ENCODE results near the gene FBLN2. TPM values are rescaled to one million over a fixed set of nuclear protein-coding genes. Genes with fewer than 3 reads are reported as not detected.
"Not testable (repeated sequence)": the region's sequence is repeated elsewhere in the genome, so short reads cannot be mapped to it uniquely, and the experiment has no call there.

Gene FBLN2
- total RNA-seq, 1 experiment from 2014 or later: 0.05 TPM

DNA sequence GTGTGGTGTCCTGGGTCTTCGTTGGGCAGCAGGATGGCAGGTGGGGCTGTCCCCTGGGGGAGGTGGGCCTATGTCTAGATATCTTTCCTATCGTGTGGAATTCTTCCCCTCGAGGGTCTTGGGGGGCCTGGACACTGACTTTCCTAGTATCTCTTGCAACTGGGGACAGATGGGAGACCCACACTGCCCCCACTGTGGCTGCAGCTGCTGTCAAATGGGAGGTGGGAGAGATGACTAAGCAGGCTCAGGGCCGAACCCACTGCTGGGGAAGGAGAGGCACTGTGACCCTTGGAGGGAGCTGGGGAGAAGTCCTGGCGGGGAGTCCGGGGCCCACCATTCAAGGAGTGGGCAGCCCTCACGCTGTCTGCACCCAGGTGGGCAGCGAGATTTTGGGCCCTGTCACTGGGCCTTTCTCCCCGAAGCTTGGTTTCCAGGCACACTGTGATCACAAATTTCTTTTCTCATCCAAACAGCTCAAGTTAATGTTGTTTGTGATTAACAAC lies 2.9 kb upstream of the FBLN2 start:
- DNase-seq (ENCODE audit: low read depth): no peak

DNA sequence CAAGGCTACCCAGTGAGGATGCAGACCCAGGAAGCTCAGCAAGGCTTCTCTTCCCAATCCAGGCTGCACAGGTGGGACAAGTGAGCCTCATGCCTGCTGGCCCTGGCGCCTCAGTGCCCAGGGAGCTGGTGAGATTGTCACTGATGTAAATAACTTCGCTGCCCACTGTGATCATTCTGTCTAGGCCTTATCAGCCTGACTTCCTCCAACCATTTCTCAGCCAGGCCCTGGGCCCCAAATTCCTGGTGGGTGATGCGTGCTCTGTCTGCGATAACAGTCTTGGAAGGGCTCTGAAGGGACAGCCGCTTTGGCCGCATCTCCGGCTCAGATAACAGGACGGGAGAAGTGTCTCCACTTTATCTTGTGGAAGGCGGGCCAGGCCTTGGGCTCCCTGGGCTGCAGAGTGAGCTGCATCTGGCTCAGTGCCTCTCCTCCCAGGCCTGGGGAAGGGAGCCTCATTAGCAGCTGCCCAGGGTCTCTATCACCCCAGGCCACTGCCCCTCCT lies 2.2 kb upstream of the FBLN2 start:
- no peak for DNase-seq (ENCODE audit: low read depth)

DNA sequence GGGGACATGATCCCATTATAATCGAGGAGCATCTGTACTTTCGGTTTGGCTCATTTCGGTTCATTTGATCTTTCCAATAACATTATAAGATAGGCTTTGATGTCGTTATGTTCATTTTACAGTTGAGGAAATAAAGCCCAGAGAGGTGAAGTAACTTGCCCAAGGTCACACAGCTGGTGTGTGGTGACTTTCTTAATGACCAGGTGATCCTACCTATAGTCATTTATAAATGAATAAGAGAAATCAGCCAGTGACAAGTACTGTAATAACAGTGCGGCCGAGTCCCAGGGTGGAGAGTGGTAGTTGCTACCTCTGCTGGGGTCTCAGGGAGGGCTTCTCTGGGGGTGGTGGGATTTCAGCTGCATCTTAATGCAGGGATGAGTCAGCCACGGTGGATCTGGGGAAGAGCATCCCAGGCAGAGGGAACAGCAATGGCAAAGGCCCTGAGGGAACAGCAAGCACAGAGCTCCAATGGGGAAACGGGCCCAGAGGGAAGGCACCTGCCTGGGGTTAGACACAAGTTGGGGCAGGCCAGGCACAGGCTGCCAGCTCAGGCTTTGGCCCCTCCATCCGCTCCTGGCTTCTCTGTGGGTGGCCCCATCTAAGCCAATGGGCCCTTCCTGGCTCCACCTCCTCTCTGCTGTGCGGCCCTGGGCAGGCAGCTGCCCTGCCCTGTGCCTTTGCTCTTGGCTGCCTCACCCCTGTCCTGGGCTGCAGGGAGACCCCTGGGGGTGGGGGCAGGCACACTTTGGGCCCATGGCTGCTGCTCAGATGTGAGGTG lies 1.1 kb upstream of the FBLN2 start:
- DNase-seq (ENCODE audit: low read depth): no peak

DNA sequence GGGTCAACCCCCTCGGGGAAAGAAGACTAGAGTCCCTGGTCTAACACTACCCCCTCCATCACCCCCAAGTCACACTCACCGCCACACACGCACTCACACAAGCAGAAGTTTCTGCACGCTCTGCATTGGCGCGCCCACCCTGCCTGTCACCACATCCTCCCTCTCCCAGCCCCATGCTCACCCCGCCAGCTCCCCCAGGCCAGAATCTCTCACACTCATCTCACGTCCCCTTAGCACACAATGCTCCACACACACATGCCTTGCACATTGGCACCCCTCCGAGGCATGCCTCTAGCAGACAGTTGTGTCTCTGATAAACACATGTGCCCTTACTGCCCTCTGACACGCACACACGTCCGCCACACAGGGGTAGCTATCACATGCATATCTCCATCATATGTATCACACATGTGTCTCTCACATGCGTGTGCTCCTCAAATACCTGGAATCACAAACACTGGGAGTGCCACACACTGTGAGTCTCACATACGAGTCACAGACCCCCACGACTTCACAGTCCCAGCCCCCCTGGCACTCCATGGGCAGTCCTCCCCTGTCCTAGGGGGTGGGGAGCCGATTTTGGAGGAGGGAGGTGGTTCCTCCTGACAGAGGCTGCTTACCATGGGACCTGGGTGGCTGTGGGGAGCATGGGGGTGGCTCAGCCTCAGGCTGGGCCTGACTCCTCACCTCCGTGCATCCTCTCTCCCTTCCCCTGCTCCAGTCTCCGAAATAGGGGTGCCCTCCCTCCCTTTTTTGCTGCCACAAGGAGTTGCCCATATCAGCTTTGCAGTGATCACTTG lies 898 bp downstream of the FBLN2 start:
- DNase-seq (ENCODE audit: low read depth): no peak

DNA sequence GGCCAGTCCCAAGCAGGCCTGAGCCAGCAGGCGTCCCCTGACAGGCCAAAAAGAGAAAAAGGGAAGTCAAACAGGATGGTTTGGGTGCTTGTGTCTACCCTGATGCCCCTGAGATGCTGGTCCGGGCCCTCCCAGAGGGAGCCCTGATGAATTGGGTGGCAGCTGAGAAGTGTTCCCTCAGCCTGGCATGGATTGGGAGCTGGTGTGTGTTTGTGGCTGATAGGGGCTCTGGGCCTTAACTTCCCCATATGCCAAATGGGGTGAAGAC lies 1.4 kb downstream of the FBLN2 start:
- no peak for DNase-seq (ENCODE audit: low read depth)

DNA sequence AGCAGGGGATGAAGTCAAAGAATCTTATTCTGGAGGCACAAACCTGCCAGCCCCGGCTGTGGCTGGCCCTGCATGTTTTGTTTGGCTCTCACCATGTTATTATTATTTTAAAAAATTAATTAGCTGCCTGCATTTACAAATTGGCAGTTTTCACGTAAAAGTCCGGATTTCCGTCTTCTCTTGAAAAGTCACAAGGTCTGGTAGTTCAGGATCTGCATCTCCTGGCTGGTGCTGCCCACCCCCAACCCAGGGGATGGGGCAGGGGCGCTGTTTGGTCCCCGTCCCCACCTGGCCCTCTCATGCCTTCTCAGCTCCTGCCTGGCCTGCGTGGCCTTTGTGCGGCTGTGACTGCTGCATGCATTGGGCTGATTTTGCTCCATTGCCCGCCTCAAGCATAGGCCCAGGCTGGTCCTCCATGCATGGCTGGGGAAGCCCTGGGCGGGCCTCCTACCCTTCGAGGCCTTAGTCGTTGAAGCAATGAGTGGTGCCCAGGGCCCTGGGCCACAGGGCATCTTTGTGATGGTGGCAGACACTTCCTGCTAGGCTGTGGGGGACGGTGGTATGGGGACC lies 2.0 kb downstream of the FBLN2 start:
- DNase-seq (ENCODE audit: low read depth): no peak

DNA sequence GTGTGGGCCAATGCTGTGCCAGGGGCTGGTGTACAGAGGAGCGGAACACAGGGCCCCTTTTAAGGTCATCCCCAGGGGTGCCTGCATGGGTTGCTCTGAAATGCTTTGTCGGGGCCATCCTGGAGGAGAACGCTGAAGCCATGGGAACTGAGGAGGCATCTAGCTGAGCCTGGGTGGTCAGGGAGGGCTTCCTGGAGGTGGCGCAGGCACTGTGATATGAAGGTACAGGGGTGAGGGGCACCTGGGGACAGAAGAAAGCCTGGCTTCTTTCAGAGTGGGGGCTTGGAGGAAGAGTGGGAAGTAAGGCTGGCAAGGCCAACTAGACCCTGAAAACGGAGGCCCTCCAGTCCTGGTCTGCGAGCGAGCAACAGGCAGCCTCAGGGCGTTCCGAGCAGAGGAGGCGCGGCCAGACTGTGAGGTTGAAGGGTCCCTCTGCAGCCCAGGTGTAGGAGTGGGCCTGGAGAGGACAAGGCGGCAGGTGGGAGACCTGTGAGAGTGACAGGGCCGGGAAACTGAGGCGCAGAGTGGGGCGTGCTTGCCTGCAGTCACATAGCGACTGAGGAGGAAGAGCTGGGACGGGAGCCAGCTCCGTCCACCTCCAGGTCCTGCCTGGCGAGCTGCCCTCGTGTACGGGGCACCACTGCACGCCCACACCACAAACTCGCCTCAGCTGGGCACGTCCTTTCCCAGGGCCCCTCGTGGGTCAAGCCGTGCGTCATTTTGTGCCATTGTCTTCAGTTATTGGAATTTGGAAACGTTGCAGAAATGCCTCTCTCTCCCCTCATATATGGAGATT lies 4.1 kb downstream of the FBLN2 start:
- DNase-seq (ENCODE audit: low read depth): no peak

DNA sequence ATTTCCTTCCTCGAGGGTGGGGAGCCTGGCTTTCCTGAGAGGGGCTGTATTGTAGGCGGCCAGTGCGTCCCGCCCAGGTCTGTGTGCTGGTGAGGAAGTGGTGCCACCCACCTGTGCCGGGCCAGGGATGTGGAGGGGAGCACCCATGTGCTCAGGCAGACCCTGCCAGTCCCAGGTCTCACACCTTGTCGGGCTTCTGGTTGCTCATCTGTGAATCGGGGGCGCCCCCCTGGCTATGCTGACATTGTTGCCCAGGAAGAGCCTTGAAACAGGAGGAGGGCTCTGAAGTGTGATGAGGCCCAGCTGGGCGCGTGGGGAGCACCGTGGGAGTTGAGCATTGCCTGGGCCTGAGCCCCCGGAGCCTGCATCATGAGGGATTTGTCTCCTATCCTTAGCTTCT lies 4.8 kb downstream of the FBLN2 start:
- no peak for DNase-seq (ENCODE audit: low read depth)

DNA sequence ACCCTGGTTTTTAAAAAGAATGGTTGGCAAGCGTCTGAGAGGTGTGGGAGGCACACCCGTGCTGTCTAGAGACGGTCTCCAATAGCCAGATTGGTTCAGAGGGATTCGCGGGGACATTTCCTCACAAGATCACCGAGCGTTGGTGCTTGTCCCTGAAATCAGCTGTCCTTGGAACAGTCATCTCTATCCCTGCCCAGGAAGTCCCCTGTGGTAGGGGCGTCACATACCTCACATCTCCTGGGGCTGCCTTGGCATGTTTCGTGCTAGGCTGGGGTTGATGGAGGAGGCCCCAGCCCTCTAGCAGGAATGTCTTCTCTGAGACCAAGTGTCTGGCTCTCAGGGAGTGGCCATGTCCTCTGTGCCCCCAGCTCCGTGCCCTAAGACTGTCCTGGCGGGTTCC lies 6.8 kb downstream of the FBLN2 start:
- DNase-seq (ENCODE audit: low read depth): no peak

DNA sequence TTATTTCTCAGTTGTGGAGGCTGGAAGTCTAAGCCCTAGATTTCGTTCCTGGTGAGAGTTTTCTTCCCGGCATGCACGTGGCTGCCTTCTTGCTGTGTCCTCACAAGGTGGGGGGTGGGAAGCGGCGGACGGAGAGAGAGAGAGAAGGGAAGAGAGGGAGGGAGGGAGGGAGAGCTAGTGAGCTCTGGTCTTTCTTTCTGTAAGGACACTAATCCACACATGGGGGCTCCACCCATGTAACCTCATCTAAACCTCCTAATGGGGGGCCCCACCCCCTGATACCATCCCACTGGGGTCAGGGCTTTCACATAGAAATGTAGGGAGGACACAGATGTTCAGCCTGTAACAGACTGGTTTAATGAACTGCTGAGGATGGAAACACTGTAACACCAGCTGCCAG lies 7.3 kb downstream of the FBLN2 start:
- DNase-seq (ENCODE audit: low read depth): no peak

DNA sequence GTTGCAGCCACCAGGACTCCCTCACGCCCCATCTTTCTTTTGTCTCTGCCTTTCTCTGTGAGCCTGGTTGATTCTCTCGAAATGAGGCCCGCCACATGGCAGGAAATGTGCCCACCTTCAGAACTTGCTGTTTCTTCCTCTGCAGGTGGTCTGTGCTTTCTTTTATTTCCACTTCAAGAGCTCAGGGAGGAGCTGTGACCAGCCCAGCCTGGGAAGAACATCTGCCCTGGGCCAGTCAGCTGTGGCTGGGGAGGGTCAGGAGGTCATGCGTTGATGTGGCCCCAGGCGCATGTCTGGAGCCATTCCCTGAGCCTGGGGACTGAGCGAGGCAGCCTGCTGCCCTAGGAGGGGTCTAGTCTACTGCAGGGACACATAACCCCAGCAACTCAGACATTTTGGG lies 8.0 kb downstream of the FBLN2 start:
- DNase-seq (ENCODE audit: low read depth): no peak

DNA sequence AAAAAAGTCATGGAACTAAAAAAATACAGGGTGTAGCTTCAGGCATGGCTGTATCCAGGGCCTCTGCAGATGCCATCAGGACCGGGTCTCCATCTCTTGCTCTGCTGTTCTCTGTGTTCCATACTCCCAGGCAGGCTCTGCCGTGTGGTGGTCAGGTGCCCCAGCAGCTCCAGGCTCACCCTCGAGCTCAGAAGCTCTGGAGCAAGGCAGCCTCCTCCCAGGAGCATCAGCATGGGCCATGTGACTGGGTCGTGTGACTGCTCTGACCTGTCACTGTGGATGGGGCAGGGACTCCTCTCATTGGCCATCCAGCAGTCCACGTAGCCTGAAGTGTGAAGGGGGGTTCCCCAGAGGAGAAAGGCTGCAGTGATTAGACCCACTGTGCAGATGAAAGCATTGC lies 8.5 kb downstream of the FBLN2 start:
- DNase-seq (ENCODE audit: low read depth): no peak

DNA sequence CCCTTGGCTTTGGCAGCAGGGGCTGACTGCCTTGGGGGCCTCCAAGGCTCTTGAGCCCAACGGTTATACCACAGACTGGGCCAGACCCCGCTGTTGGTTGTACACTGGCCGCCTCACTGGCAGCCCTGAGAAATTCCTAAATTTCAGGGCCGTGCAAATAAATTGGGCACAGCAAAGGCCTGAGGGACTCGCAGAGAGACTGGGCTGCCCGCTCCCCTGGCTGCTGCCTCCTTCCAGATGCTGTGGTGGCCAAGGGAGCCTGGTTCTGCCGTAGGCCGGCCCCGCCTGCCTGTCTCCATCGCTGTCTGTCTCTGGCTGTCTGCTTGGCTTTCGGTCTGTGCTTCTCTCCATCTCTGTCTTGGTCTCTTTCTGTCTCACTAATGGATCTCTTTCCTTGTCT lies 9.0 kb downstream of the FBLN2 start:
- DNase-seq (ENCODE audit: low read depth): no peak

DNA sequence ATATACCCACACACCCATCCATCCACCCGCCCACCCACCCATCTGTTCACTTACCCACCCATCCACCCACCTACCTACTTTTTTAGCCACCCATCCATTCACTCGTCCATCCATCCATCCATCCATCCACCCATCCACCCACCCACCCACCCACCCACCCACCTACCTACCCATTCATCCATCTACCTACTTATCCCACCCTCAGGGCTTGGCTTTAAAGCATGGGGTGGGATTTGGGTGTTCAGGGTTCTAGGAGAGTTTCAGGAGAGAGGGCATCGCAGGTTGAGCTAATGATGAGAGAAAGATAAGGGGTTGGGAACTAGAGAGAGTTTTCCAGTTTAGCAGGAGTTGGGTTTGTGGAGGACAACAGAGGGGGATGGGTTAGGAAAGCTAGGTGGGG lies 9.7 kb downstream of the FBLN2 start:
- DNase-seq (ENCODE audit: low read depth): no peak

DNA sequence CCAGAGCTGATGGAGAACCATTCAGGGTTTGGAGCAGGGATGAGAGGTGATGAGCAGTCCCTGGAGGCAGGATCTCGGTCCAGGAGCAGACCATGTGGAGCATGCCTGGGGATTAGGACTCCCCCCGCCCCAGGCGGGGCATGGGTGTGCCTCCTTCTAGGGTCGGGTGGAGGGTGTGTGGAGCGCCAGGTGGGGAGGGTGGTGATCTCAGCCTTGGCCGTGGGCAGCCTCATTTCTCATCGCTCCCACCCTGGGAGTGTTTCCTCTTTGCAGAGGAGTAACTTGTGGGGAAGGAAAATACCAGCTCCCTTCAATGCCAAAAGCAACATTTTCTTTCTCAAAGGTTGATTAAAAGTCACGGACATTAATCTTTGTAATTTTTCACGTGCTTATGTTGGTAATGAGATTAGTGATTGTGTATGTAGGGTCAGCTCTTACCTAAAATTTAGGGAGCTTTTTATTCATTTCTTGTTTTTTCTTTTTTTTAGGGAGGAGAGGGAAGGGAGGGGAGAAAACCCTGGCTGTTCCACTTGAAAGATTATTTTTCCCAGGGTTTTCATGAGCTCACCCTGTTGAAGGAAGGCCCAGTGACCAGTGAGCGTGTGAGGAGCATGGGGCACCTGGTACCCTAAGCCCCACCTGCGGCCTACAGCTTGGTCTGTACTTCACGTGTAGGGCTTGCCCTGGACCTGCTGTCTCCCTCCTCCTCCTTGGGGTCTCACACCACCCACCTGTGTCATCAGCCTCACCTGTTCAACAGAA lies 11.0 kb downstream of the FBLN2 start:
- DNase-seq (ENCODE audit: low read depth): no peak

DNA sequence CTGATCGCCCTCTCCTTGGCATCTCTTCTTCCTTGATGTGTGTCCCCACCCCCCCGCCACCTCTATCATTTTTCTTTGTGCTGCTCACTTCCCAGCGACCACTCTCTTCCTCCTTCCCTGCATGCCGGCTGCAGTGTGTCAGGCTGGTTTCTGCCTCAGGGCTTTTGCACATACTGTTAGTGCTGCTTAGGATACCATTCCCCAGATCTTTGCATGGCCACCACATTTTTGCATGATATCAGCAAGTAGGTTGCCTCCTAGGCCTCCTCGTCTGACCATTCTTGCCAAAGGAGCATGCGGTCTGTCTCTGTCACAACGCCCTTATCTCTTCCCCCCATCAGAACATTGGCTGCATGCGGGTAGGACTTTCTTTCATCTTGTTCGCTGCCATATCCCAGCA lies 12.5 kb downstream of the FBLN2 start:
- no peak for DNase-seq (ENCODE audit: low read depth)

DNA sequence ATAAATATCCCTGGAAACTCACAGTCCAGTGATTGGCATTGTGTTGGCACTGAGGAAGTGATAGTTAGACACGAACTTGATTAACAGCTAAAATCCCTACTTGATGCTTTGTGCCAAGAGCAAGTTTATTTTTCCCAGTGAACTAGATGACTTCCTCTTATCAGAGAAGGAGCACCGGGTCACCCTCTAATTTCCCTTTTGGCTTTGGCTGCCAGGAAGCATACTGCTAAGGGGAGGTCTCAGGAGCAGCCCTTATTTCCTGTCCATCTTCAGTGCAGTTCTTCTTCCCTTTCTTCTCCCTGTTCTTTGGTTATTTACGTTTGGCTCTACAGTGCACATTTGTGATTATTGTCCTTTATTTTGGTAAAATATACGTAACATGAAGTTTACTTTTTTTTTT lies 13.0 kb downstream of the FBLN2 start:
- no peak for DNase-seq (ENCODE audit: low read depth)

DNA sequence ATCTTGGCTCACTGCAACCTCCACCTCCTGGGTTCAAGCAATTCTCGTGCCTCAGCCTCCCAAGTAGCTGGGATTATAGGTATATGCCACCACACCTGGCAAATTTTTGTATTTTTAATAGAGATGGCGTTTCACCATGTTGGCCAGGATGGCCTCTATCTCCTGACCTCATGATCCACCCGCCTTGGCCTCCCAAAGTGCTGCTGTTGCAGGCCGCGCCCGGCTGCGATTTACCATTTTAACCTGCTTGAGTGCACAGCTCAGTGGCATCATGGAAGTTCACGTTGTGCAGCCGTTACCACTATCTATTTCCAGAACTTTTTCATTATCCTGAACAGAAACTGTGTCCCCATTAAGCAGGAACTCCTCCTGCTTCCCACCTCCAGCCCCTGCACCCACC lies 13.5 kb downstream of the FBLN2 start:
- DNase-seq (ENCODE audit: low read depth): not testable (repeated sequence)

DNA sequence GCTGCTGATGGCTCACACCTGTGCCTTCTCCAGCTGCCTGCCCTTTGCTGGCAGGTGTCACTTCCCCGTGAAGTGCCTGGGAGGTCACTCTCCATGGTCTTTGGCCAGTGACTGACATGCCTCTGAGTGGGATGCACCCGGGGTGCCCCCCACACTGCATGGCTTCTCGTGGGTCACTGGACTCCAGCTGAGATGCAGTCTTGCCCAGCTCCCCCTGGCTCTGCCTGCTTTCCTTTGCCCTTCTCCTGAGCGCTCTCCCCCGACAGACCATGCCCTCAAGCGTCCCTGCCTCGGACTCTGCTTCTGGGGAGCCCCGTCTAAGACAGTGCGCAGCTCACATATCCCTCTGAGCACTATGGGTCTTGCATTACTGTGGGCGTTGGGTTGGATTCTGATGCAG lies 14.4 kb downstream of the FBLN2 start:
- no peak for DNase-seq (ENCODE audit: low read depth)

DNA sequence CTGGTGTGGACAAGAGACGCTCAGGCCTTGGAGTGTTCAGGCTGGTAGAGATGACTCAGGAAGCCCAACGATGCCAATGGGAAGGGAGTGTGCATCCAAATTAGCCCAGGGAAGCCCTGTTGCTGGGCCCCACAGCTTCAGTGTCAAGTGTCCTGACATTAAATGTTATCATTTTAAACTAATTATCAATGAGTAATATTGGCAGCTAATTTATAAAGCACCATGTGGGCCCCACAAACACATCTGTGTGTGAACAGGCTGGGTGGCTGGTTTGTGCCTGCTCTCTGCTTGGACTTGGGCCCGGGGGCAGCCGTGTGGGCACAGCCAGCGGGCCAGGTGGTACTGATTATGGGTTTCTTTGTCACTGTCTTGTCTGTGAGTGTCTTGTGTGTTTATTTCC lies 15.0 kb downstream of the FBLN2 start:
- no peak for DNase-seq (ENCODE audit: low read depth)

Measured in HT1080 (cell line).